GM12878 (cell line): ENCODE data around the gene RGMB. TPM values are rescaled to one million over a fixed set of nuclear protein-coding genes. Genes with fewer than 3 reads are reported as not detected.
"Not testable (repeated sequence)": the region's sequence is repeated elsewhere in the genome, so short reads cannot be mapped to it uniquely, and the experiment has no call there.

Experiments
- ATAC-seq: fragments of 200-7000 bp; cut with Tn5 transposase; 3 replicates; pipeline ENCODE4 v1.9.1; 2020; ENCODE audit warnings: mild to moderate bottlenecking, moderate library complexity
- BruUV-seq: library from RNA; stranded (reverse); fragments of 400-500 nt; replicated peaks from 2 replicates; lab custom pipeline; 2021; lab: Mats Ljungman, UMichigan
- CTCF ChIA-PET: fragments of 300-600 bp; sonication (Branson Sonifier 250); formaldehyde crosslinking; extraction: SDS; loops from one replicate; lab custom pipeline; 2021; ENCODE audit warnings: inconsistent platforms; lab: Yijun Ruan, JAX
- POLR2A ChIA-PET: fragments of 350-600 bp; formaldehyde crosslinking; extraction: SDS; loops from one replicate; lab custom pipeline; 2021; ENCODE audit warnings: inconsistent platforms; lab: Charles Lee
- RAD21 ChIA-PET: fragments of 300-600 bp; sonication (Branson Sonifier 250); formaldehyde crosslinking; loops from one replicate; lab custom pipeline; 2023; ENCODE audit warnings: antibody characterized with exemption; ENCODE audit not compliant: unreplicated experiment; lab: Charles Lee
- SMC1A ChIA-PET: fragments of 300-600 bp; sonication (Branson Sonifier 250); formaldehyde crosslinking; loops from one replicate; lab custom pipeline; 2023; ENCODE audit not compliant: unreplicated experiment, uncharacterized antibody; lab: Charles Lee
- DNase-seq: peaks from one replicate; pipeline ENCODE4 v3.0.0-alpha.2; 2011; ENCODE audit warnings: low read depth, low spot score
- FAIRE-seq: peaks from 3 replicates; lab custom pipeline; 2011; peaks lifted over from hg19 to GRCh38; lab: Jason Lieb, UNC
- H2AFZ ChIP-seq: 2 replicates; pipeline ENCODE4 v1.6.0; 2011; ENCODE audit warnings: low read depth, low read length, control low read depth; ENCODE audit not compliant: control insufficient read depth
- H3K27ac ChIP-seq: 2 replicates; pipeline ENCODE4 v1.5.1; 2011; ENCODE audit warnings: control low read depth; ENCODE audit not compliant: control insufficient read depth, insufficient read depth
- H3K27me3 ChIP-seq, 2 experiments: replicated peaks in 1 of 2; 2 replicates each; pipeline versions ENCODE4 v1.6.0 to v1.6.1; 2011; ENCODE audit warnings: low read length in 1 of 2; ENCODE audit not compliant: control insufficient read depth in 2 of 2, insufficient read depth in 2 of 2
- H3K36me3 ChIP-seq, 2 experiments: 2 replicates each; pipeline ENCODE4 v1.5.1; 2011; ENCODE audit warnings: low read length in 1 of 2; ENCODE audit not compliant: control insufficient read depth in 2 of 2, insufficient read depth in 2 of 2
- H3K4me1 ChIP-seq: 2 replicates; pipeline ENCODE4 v1.6.1; 2011; ENCODE audit warnings: mild to moderate bottlenecking, low read length, moderate library complexity, mixed read lengths; ENCODE audit not compliant: control insufficient read depth, insufficient read depth
- H3K4me2 ChIP-seq: 2 replicates; pipeline ENCODE4 v1.6.0; 2011; ENCODE audit warnings: control low read depth; ENCODE audit not compliant: control insufficient read depth, insufficient read depth
- H3K4me3 ChIP-seq: fragments of 200-600 bp; sonication (generic); 2 replicates; pipeline ENCODE4 v1.5.1; 2016
- H3K79me2 ChIP-seq: 2 replicates; pipeline ENCODE4 v1.6.0; 2011; ENCODE audit warnings: low read length; ENCODE audit not compliant: control insufficient read depth, insufficient read depth
- H3K9ac ChIP-seq: 2 replicates; pipeline ENCODE4 v1.8.0; 2011; ENCODE audit warnings: low read length, control low read depth, mixed read lengths; ENCODE audit not compliant: control insufficient read depth, insufficient read depth
- H3K9me3 ChIP-seq: replicated peaks from 3 replicates; pipeline ENCODE4 v1.5.1; 2011; ENCODE audit warnings: mild to moderate bottlenecking, low read length; ENCODE audit not compliant: control insufficient read depth, insufficient read depth
- H4K20me1 ChIP-seq: 2 replicates; pipeline ENCODE4 v1.6.0; 2011; ENCODE audit not compliant: control insufficient read depth, insufficient read depth
- CBX5 ChIP-seq: sonication (generic); IDR thresholded peaks from 2 replicates; pipeline ENCODE4 v1.6.1; 2016; ENCODE audit warnings: low read depth, moderate library complexity, mild to moderate bottlenecking, inconsistent platforms
- CREB1 ChIP-seq: IDR thresholded peaks from 2 replicates; pipeline ENCODE4 v1.6.1; 2012; ENCODE audit warnings: low read depth, mild to moderate bottlenecking, inconsistent platforms
- KLF5 ChIP-seq: fragments of 450-650 bp; IDR thresholded peaks from 2 replicates; pipeline ENCODE4 v1.6.1; 2014; ENCODE audit warnings: mild to moderate bottlenecking; ENCODE audit not compliant: partially characterized antibody
- TCF7 ChIP-seq: IDR thresholded peaks from 2 replicates; pipeline ENCODE4 v1.6.1; 2014; ENCODE audit warnings: antibody characterized with exemption, borderline replicate concordance
- WGBS: methylation state at CpG from one replicate; pipeline ENCODE4 v1.1.6; 2016; ENCODE audit warnings: low lambda C conversion rate; ENCODE audit not compliant: insufficient replicate concordance, insufficient coverage; ENCODE audit errors: missing lambda C conversion rate; 5-methylcytosine and 5-hydroxymethylcytosine counted together
- in situ Hi-C: fragments of 300-500 bp; cut with MboI; formaldehyde crosslinking; loops from 9 replicates; pipeline ENCODE4 v1.14.3; 2018; ENCODE audit warnings: mixed read lengths
- intact Hi-C: fragments of 100-400 bp; cut with micrococcal nuclease; formaldehyde crosslinking; loops from one replicate; pipeline ENCODE4 v1.14.2; 2022; ENCODE audit not compliant: unreplicated experiment
- polyA plus RNA-seq, 11 experiments: library from polyadenylated mRNA; depleted of rRNA in 4 of 11; unstranded in 6 of 11; stranded (reverse) in 5 of 11; fragments of >200 nt; fragmentation: Nextera tagmentation in 4 of 11; fragmentation: Illumina TruSeq in 1 of 11; extraction: Ambion mirVana in 4 of 11; extraction: Trizol in 1 of 11; gene quantifications; 1 replicate in 1 of 11; 2 replicates in 10 of 11; pipeline versions ENCODE4 v1.2.1 to v1.2.3, GENCODE V29; 2011 to 2016; ENCODE audit warnings: inconsistent platforms in 2 of 11, missing spikeins in 2 of 11, low read depth in 1 of 11
- total RNA-seq, 4 experiments: library from RNA; depleted of rRNA in 3 of 4; stranded (reverse); fragments of >200 nt in 3 of 4; fragmentation: Illumina TruSeq in 1 of 4; extraction: Trizol in 1 of 4; gene quantifications; 2 replicates each; pipeline versions ENCODE4 v1.2.1 to v1.2.3, GENCODE V29; 2013 to 2021

RGMB gene
- total and polyA plus RNA-seq, 10 of the 15 experiments (the other 5 are each of a cell fraction or from before 2014, with no cell fraction given): 1.3 to 15.3 (median 7.4) TPM

- TF ChIP-seq CBX5 (no peak), TCF7 (no peak), CREB1 (no peak)
Observed at GRCh38 chr5:98735806-98736507, 37.5 kb upstream of the RGMB start (continued).

- intact Hi-C loops (no loop called here), in situ Hi-C loops (no loop called here)
- RAD21 ChIA-PET: no interaction called here
- DNase-seq (no peak), FAIRE-seq (no peak), ATAC-seq (no peak)
- no peaks in the 10 kb centered on the region for H3K4me1 ChIP-seq
- no peak overlapping the region for H3K4me3 ChIP-seq
- H3K9ac ChIP-seq: no peak overlapping the region
- no peak overlapping the region for H2AFZ ChIP-seq
- H4K20me1 ChIP-seq: no peaks in the 10 kb centered on the region
- H3K9me3 ChIP-seq: no peaks in the 10 kb centered on the region
- no TSS peak for BruUV-seq
- TF ChIP-seq KLF5: no peak
- no peak overlapping the region for H3K4me2 ChIP-seq
- H3K79me2 ChIP-seq: no peaks in the 10 kb centered on the region
- no peaks in the 10 kb centered on the region for H3K27me3 ChIP-seq
- CTCF ChIA-PET: no interaction called here
- H3K27ac ChIP-seq: no peak overlapping the region
- H3K36me3 ChIP-seq: no peaks in the 10 kb centered on the region
- SMC1A ChIA-PET: no interaction called here
- POLR2A ChIA-PET: no interaction called here
Observed at GRCh38 chr5:98736753-98737152, 36.7 kb upstream of the RGMB start.

- H3K4me2 ChIP-seq, H3K79me2 ChIP-seq, RAD21 ChIA-PET, SMC1A ChIA-PET, in situ Hi-C loops, H3K9me3 ChIP-seq, H3K4me3 ChIP-seq, H3K27me3 ChIP-seq, H3K9ac ChIP-seq, FAIRE-seq, H3K36me3 ChIP-seq, H2AFZ ChIP-seq, POLR2A ChIA-PET, H4K20me1 ChIP-seq, H3K27ac ChIP-seq, intact Hi-C loops, DNase-seq, ATAC-seq, CTCF ChIA-PET, H3K4me1 ChIP-seq, BruUV-seq: not testable (repeated sequence)
- WGBS: 28% methylated on average over 9 of the region's 9 CpGs
Observed at GRCh38 chr5:98737441-98737840, 36.0 kb upstream of the RGMB start.

- H2AFZ ChIP-seq, H4K20me1 ChIP-seq, in situ Hi-C loops, BruUV-seq, H3K4me1 ChIP-seq, POLR2A ChIA-PET, FAIRE-seq, DNase-seq, H3K27me3 ChIP-seq, H3K9ac ChIP-seq, H3K79me2 ChIP-seq, intact Hi-C loops, ATAC-seq, CTCF ChIA-PET, SMC1A ChIA-PET, RAD21 ChIA-PET, H3K27ac ChIP-seq, H3K9me3 ChIP-seq, H3K4me3 ChIP-seq, H3K4me2 ChIP-seq, H3K36me3 ChIP-seq: not testable (repeated sequence)
- WGBS: 78% methylated on average over 4 of the region's 4 CpGs
Observed at GRCh38 chr5:98738481-98739149, 34.8 kb upstream of the RGMB start.
